Measurements from ENCODE around the gene DGKD.

Gene DGKD

GRCh38 chr2:233438573-233439147 lies 84.4 kb downstream of the DGKD start:
- TF ChIP-seq SUZ12 (IDR thresholded peaks at IDR 0.05; ENCODE audit: extremely low read depth, insufficient read depth, insufficient read length) (no peak), YY1 (IDR thresholded peaks at IDR 0.05; ENCODE audit: insufficient read depth, insufficient read length) (no peak), ZNF274 (IDR thresholded peaks at IDR 0.05; ENCODE audit: low read depth, low read length) (no peak)
- Histone ChIP-seq H3K27me3 (ENCODE audit: insufficient read depth, insufficient read length) (no peaks in the 10 kb centered on the region), H3K4me1 (ENCODE audit: insufficient read depth, insufficient read length) (no peaks in the 10 kb centered on the region), H3K9ac (ENCODE audit: insufficient read length, low read depth) (no peak overlapping the region), H3K36me3 (ENCODE audit: insufficient read depth, insufficient read length, low read length) (peaks cover 64% of the 10 kb centered on the region), H3K4me3 (ENCODE audit: insufficient read length, low read depth) (no peak overlapping the region), H3K9me3 (ENCODE audit: insufficient read depth, low read length) (no peaks in the 10 kb centered on the region)
- no peak for DNase-seq (ENCODE audit: low read depth, low spot score)

DNA sequence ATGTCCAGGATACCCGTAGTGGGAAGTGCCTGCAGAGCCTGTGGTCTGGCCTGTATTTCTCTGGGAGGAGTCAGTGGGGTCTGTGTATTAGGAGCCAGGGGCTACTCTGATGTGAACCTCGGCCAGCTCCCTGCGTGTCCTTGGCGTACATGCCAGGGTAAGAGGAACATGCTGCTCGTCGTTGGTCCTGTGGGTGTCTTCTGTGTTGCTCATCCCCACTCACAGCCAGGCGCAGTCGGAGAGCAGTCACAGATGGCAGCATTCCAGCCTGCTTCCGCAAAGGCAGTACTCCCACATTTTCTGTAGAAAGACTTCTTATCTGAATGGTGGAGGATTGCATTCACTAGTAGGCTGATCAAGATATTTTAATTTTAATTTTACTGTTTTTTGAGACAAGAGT lies 84.9 kb downstream of the DGKD start:
- DNase-seq (ENCODE audit: low read depth, low spot score): no peak
- peaks cover 69% of the 10 kb centered on the region for H3K36me3 ChIP-seq (ENCODE audit: insufficient read depth, insufficient read length, low read length)
- no peaks in the 10 kb centered on the region for H3K27me3 ChIP-seq (ENCODE audit: insufficient read depth, insufficient read length)
- H3K4me3 ChIP-seq (ENCODE audit: insufficient read length, low read depth): no peak overlapping the region
- H3K4me1 ChIP-seq (ENCODE audit: insufficient read depth, insufficient read length): no peaks in the 10 kb centered on the region
- TF ChIP-seq SUZ12 (IDR thresholded peaks at IDR 0.05; ENCODE audit: extremely low read depth, insufficient read depth, insufficient read length) (no peak), YY1 (IDR thresholded peaks at IDR 0.05; ENCODE audit: insufficient read depth, insufficient read length) (no peak), ZNF274 (IDR thresholded peaks at IDR 0.05; ENCODE audit: low read depth, low read length) (no peak)
- H3K9me3 ChIP-seq (ENCODE audit: insufficient read depth, low read length): no peaks in the 10 kb centered on the region
- no peak overlapping the region for H3K9ac ChIP-seq (ENCODE audit: insufficient read length, low read depth)

GRCh38 chr2:233440314-233440713 lies 86.0 kb downstream of the DGKD start:
- Histone ChIP-seq H3K4me1 (ENCODE audit: insufficient read depth, insufficient read length) (no peaks in the 10 kb centered on the region), H3K9ac (ENCODE audit: insufficient read length, low read depth) (no peak overlapping the region), H3K27me3 (ENCODE audit: insufficient read depth, insufficient read length) (no peaks in the 10 kb centered on the region), H3K4me3 (ENCODE audit: insufficient read length, low read depth) (no peak overlapping the region), H3K9me3 (ENCODE audit: insufficient read depth, low read length) (no peaks in the 10 kb centered on the region), H3K36me3 (ENCODE audit: insufficient read depth, insufficient read length, low read length) (peaks cover 72% of the 10 kb centered on the region)
- no peak for DNase-seq (ENCODE audit: low read depth, low spot score)
- TF ChIP-seq SUZ12 (IDR thresholded peaks at IDR 0.05; ENCODE audit: extremely low read depth, insufficient read depth, insufficient read length) (no peak), ZNF274 (IDR thresholded peaks at IDR 0.05; ENCODE audit: low read depth, low read length) (no peak), YY1 (IDR thresholded peaks at IDR 0.05; ENCODE audit: insufficient read depth, insufficient read length) (no peak)

- Histone ChIP-seq H3K4me1 (ENCODE audit: insufficient read depth, insufficient read length) (no peaks in the 10 kb centered on the region), H3K36me3 (ENCODE audit: insufficient read depth, insufficient read length, low read length) (peaks cover 72% of the 10 kb centered on the region), H3K27me3 (ENCODE audit: insufficient read depth, insufficient read length) (no peaks in the 10 kb centered on the region), H3K9me3 (ENCODE audit: insufficient read depth, low read length) (no peaks in the 10 kb centered on the region), H3K9ac (ENCODE audit: insufficient read length, low read depth) (no peak overlapping the region), H3K4me3 (ENCODE audit: insufficient read length, low read depth) (no peak overlapping the region)
- no peak for DNase-seq (ENCODE audit: low read depth, low spot score)
- TF ChIP-seq ZNF274 (IDR thresholded peaks at IDR 0.05; ENCODE audit: low read depth, low read length) (no peak), YY1 (IDR thresholded peaks at IDR 0.05; ENCODE audit: insufficient read depth, insufficient read length) (no peak), SUZ12 (IDR thresholded peaks at IDR 0.05; ENCODE audit: extremely low read depth, insufficient read depth, insufficient read length) (no peak)
Observed at GRCh38 chr2:233440714-233441113, 86.4 kb downstream of the DGKD start.

GRCh38 chr2:233441161-233442027 lies 87.1 kb downstream of the DGKD start:
- H3K4me3 ChIP-seq (ENCODE audit: insufficient read length, low read depth): no peak overlapping the region
- peaks cover 72% of the 10 kb centered on the region for H3K36me3 ChIP-seq (ENCODE audit: insufficient read depth, insufficient read length, low read length)
- H3K9me3 ChIP-seq (ENCODE audit: insufficient read depth, low read length): no peaks in the 10 kb centered on the region
- H3K27me3 ChIP-seq (ENCODE audit: insufficient read depth, insufficient read length): no peaks in the 10 kb centered on the region
- H3K4me1 ChIP-seq (ENCODE audit: insufficient read depth, insufficient read length): no peaks in the 10 kb centered on the region
- no peak for TF ChIP-seq ZNF274 (IDR thresholded peaks at IDR 0.05; ENCODE audit: low read depth, low read length)
- TF ChIP-seq SUZ12 (IDR thresholded peaks at IDR 0.05; ENCODE audit: extremely low read depth, insufficient read depth, insufficient read length): no peak
- TF ChIP-seq YY1 (IDR thresholded peaks at IDR 0.05; ENCODE audit: insufficient read depth, insufficient read length): no peak
- DNase-seq (ENCODE audit: low read depth, low spot score): no peak
- no peak overlapping the region for H3K9ac ChIP-seq (ENCODE audit: insufficient read length, low read depth)

DNA sequence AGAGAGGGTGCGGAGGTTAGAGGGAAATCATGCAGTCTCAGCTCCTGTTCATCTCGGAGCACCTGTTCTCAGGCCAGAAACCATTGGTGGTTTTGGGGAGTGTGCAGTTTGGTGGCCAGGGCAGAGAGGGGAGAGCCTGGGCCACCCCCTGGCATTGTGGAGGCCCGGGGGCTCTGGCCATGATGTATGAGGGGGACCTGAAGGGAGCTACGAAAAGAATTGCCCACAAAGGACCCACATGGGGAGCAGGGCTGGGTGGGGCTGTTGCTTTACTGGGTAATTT lies 87.7 kb downstream of the DGKD start:
- no peak for TF ChIP-seq YY1 (IDR thresholded peaks at IDR 0.05; ENCODE audit: insufficient read depth, insufficient read length)
- no peak for DNase-seq (ENCODE audit: low read depth, low spot score)
- no peak overlapping the region for H3K4me3 ChIP-seq (ENCODE audit: insufficient read length, low read depth)
- H3K36me3 ChIP-seq (ENCODE audit: insufficient read depth, insufficient read length, low read length): peaks cover 71% of the 10 kb centered on the region
- no peaks in the 10 kb centered on the region for H3K9me3 ChIP-seq (ENCODE audit: insufficient read depth, low read length)
- H3K9ac ChIP-seq (ENCODE audit: insufficient read length, low read depth): no peak overlapping the region
- H3K27me3 ChIP-seq (ENCODE audit: insufficient read depth, insufficient read length): no peaks in the 10 kb centered on the region
- H3K4me1 ChIP-seq (ENCODE audit: insufficient read depth, insufficient read length): no peaks in the 10 kb centered on the region

DNA sequence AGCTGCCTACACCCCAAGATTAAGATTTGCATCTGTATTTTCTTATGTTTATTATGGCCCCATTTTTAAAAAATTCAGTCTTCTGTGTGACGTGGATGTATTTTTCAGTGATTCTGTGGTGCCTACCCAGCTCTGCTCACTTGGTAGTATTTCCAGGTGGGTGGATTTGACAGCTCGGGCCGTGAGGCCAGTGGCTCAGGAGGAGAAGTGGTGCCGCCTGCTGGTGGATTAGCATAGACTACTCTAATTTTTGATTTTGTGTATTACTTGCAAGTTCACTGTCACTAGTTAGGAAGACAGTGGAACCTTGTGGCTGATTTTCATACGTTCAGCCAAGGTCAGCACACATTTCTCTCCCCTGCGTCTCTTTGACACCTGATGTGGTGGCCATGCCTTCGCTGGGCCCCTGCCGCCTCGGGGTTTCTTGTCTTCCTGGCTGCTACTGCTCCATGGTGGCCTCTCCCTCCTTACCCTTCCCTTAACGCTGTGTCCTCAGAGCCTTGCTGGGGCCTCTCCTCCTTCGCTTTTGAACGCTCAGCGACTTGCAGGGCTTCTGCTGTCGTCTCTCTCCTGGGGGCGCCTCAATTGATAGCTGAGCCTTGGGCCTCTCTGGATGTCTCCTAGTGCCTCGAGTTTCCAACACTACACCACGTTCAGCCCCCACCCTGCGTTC lies 89.4 kb downstream of the DGKD start:
- peaks cover 68% of the 10 kb centered on the region for H3K36me3 ChIP-seq (ENCODE audit: insufficient read depth, insufficient read length, low read length)
- no peaks in the 10 kb centered on the region for H3K9me3 ChIP-seq (ENCODE audit: insufficient read depth, low read length)
- no peak overlapping the region for H3K4me3 ChIP-seq (ENCODE audit: insufficient read length, low read depth)
- no peak for DNase-seq (ENCODE audit: low read depth, low spot score)
- no peak for TF ChIP-seq ZNF274 (IDR thresholded peaks at IDR 0.05; ENCODE audit: low read depth, low read length)
- no peak for TF ChIP-seq SUZ12 (IDR thresholded peaks at IDR 0.05; ENCODE audit: extremely low read depth, insufficient read depth, insufficient read length)
- no peak for TF ChIP-seq YY1 (IDR thresholded peaks at IDR 0.05; ENCODE audit: insufficient read depth, insufficient read length)
- H3K9ac ChIP-seq (ENCODE audit: insufficient read length, low read depth): peak overlapping the region; percentile 63
- no peaks in the 10 kb centered on the region for H3K27me3 ChIP-seq (ENCODE audit: insufficient read depth, insufficient read length)
- peaks cover 5% of the 10 kb centered on the region for H3K4me1 ChIP-seq (ENCODE audit: insufficient read depth, insufficient read length)

Measured in NT2/D1 (cell line).